Testis (tissue), 3 donors: Measurements from ENCODE around the gene ZFYVE27. TPM values are rescaled to one million over a fixed set of nuclear protein-coding genes. Genes with fewer than 3 reads are reported as not detected.

Experiments used
- DNase-seq: peaks from one replicate; pipeline ENCODE4 v3.0.0-alpha.2; 2019
- H3K27ac ChIP-seq, 2 donors: fragments of 200-600 bp; sonication (generic); one replicate each; pipeline ENCODE4 v1.5.1; 2019
- H3K27me3 ChIP-seq: fragments of 200-600 bp; sonication (generic); one replicate; pipeline ENCODE4 v1.5.1; 2019
- H3K36me3 ChIP-seq: fragments of 200-600 bp; sonication (generic); one replicate; pipeline ENCODE4 v1.5.1; 2017; ENCODE audit warnings: low read depth; ENCODE audit errors: missing control alignments
- H3K4me1 ChIP-seq: fragments of 200-600 bp; sonication (generic); one replicate; pipeline ENCODE4 v1.5.1; 2019
- H3K4me3 ChIP-seq, 2 donors: fragments of 200-600 bp; sonication (generic); one replicate each; pipeline ENCODE4 v1.5.1; 2017 to 2019
- H3K9me3 ChIP-seq: fragments of 200-600 bp; sonication (generic); one replicate; pipeline ENCODE4 v1.5.1; 2017
- CTCF ChIP-seq, 3 experiments: fragments of 450-650 bp in 2 of 3; fragments of 200-600 bp in 1 of 3; sonication (generic) in 1 of 3; IDR thresholded peaks; one replicate each; pipeline ENCODE4 v1.5.1; 2016 to 2019; ENCODE audit warnings: antibody characterized with exemption in 3 of 3, mild to moderate bottlenecking in 2 of 3, moderate library complexity in 1 of 3
- POLR2A ChIP-seq: fragments of 450-650 bp; IDR thresholded peaks from one replicate; pipeline ENCODE4 v1.6.1; 2017; ENCODE audit warnings: antibody characterized with exemption, mild to moderate bottlenecking, moderate library complexity
- WGBS, 2 donors: methylation state at CpG; one replicate each; pipeline ENCODE4 v1.1.5; 2018; 5-methylcytosine and 5-hydroxymethylcytosine counted together
- intact Hi-C: fragments of 100-400 bp; cut with DNase I; formaldehyde crosslinking; loops from one replicate; pipeline ENCODE4 v1.15.1; 2023; ENCODE audit warnings: low total_unique reads
- polyA plus RNA-seq: library from polyadenylated mRNA; stranded (reverse); fragments of 350-450 nt; fragmentation: Illumina TruSeq; extraction: RNeasy Lipid Tissue Mini Kit (QIAGEN cat#74804); gene quantifications from one replicate; pipeline ENCODE4 v1.2.3, GENCODE V29; 2014; ENCODE audit warnings: low read depth, low replicate concordance; ENCODE audit not compliant: insufficient read depth
- total RNA-seq, 2 donors: library from RNA; depleted of rRNA; stranded (reverse); fragments of >200 nt; gene quantifications; one replicate each; pipeline ENCODE4 v1.2.3, GENCODE V29; 2016

ZFYVE27 gene
- total and polyA plus RNA-seq, 3 donors from 2014 or later: 38.4 to 66.4 (median 64.8) TPM

GRCh38 chr10:97784200-97784810 lies 47.4 kb downstream of the ZFYVE27 start:
- Histone ChIP-seq H3K4me1 (peaks cover 22% of the 10 kb centered on the region), H3K27ac (no peak overlapping the region), H3K36me3 (no peaks in the 10 kb centered on the region), H3K4me3 (no peak overlapping the region), H3K27me3 (no peaks in the 10 kb centered on the region), H3K9me3 (no peaks in the 10 kb centered on the region)
- 75 to 86% methylated on average over 9 of the region's 9 CpGs for WGBS, 2 donors
- no peak for TF ChIP-seq POLR2A
- no peak for TF ChIP-seq CTCF (IDR thresholded peaks at IDR 0.05)
- intact Hi-C loops: no loop called here
- DNase-seq: no peak

- intact Hi-C loops: no loop called here
- Histone ChIP-seq H3K36me3 (no peaks in the 10 kb centered on the region), H3K27ac (no peak overlapping the region), H3K27me3 (no peaks in the 10 kb centered on the region), H3K4me1 (peaks cover 22% of the 10 kb centered on the region), H3K9me3 (no peaks in the 10 kb centered on the region), H3K4me3 (no peak overlapping the region)
- no peak for DNase-seq
- WGBS, 2 donors: 86 to 88% methylated on average over 5 of the region's 5 CpGs
- TF ChIP-seq CTCF (IDR thresholded peaks at IDR 0.05) (no peak), POLR2A (no peak)
Measured at GRCh38 chr10:97785231-97785630, 48.3 kb downstream of the ZFYVE27 start.

- Histone ChIP-seq H3K4me1 (peaks cover 20% of the 10 kb centered on the region), H3K4me3 (no peak overlapping the region), H3K27me3 (no peaks in the 10 kb centered on the region), H3K27ac (no peak overlapping the region), H3K9me3 (no peaks in the 10 kb centered on the region), H3K36me3 (no peaks in the 10 kb centered on the region)
- intact Hi-C loops: no loop called here
- TF ChIP-seq POLR2A: no peak
- no peak for TF ChIP-seq CTCF (IDR thresholded peaks at IDR 0.05)
- no peak for DNase-seq
- 88 to 95% methylated on average over 9 of the region's 9 CpGs for WGBS, 2 donors
Measured at GRCh38 chr10:97785731-97786130, 48.8 kb downstream of the ZFYVE27 start.

GRCh38 chr10:97788552-97789442 lies 51.9 kb downstream of the ZFYVE27 start:
- TF ChIP-seq POLR2A: no peak
- TF ChIP-seq CTCF (IDR thresholded peaks at IDR 0.05): no peak
- 26 to 33% methylated on average over 21 to 22 of the region's 22 CpGs for WGBS, 2 donors
- Histone ChIP-seq H3K4me3 (no peak overlapping the region), H3K27ac (no peak overlapping the region), H3K4me1 (no peaks in the 10 kb centered on the region), H3K9me3 (no peaks in the 10 kb centered on the region), H3K36me3 (no peaks in the 10 kb centered on the region), H3K27me3 (no peaks in the 10 kb centered on the region)
- peak; percentile 40 for DNase-seq
- intact Hi-C loops: no loop called here
